22Rv1 (cell line): Measurements from ENCODE around the gene FYN.
"Not testable (repeated sequence)": the region's sequence is repeated elsewhere in the genome, so short reads cannot be mapped to it uniquely, and the experiment has no call there.

Experiments used
- CTCF ChIP-seq: fragments of 450-650 bp; IDR thresholded peaks from 2 replicates; pipeline ENCODE4 v1.5.1; 2017; ENCODE audit warnings: mild to moderate bottlenecking
- ZFX ChIP-seq: fragments of 450-650 bp; IDR thresholded peaks from 2 replicates; pipeline ENCODE4 v1.6.1; 2017; ENCODE audit warnings: antibody characterized with exemption, borderline replicate concordance

GRCh38 chr6:111886793-111887192, 13.5 kb upstream of the FYN start:
- TF ChIP-seq CTCF, ZFX: not testable (repeated sequence)
